Activated B cell treated with CpG ODN at 0.5 μM for 24 hours (primary cell): ENCODE data around the gene MEA1. TPM values are rescaled to one million over a fixed set of nuclear protein-coding genes. Genes with fewer than 3 reads are reported as not detected.

Source experiments
- ATAC-seq: fragments of 200-7000 bp; cut with Tn5 transposase; one replicate; pipeline ENCODE4 v1.10.0; 2021; ENCODE audit warnings: low read depth, mild to moderate bottlenecking, moderate library complexity
- CTCF ChIA-PET: fragments of 350-600 bp; sonication (Branson Sonifier 250); formaldehyde crosslinking; loops from one replicate; lab custom pipeline; 2021; ENCODE audit warnings: antibody characterized with exemption; lab: Charles Lee
- POLR2A ChIA-PET: fragments of 350-600 bp; sonication (Branson Sonifier 250); formaldehyde crosslinking; loops from one replicate; lab custom pipeline; 2021; ENCODE audit warnings: antibody characterized with exemption; lab: Charles Lee
- DNase-seq: peaks from one replicate; pipeline ENCODE4 v3.0.0; 2022
- H3K27ac Mint-ChIP-seq: one replicate; pipeline ENCODE4 v1.8.0; 2020; ENCODE audit warnings: mixed read lengths
- H3K27me3 Mint-ChIP-seq: one replicate; pipeline ENCODE4 v1.8.0; 2021; ENCODE audit warnings: mixed read lengths
- H3K36me3 Mint-ChIP-seq: one replicate; pipeline ENCODE4 v1.8.0; 2021; ENCODE audit warnings: low read depth, mixed read lengths
- H3K4me1 Mint-ChIP-seq: one replicate; pipeline ENCODE4 v1.8.0; 2021; ENCODE audit warnings: mixed read lengths
- H3K4me3 Mint-ChIP-seq: one replicate; pipeline ENCODE4 v1.8.0; 2020; ENCODE audit warnings: mild to moderate bottlenecking, mixed read lengths
- H3K9me3 Mint-ChIP-seq: one replicate; pipeline ENCODE4 v1.8.0; 2020; ENCODE audit warnings: mixed read lengths
- CTCF ChIP-seq: fragments of 200-600 bp; IDR thresholded peaks from one replicate; pipeline ENCODE4 v1.8.0; 2022; ENCODE audit warnings: antibody characterized with exemption, mild to moderate bottlenecking
- intact Hi-C: fragments of 100-400 bp; cut with micrococcal nuclease; formaldehyde crosslinking; loops from one replicate; pipeline ENCODE4 v1.15.1; 2024
- total RNA-seq: library from RNA; stranded (reverse); gene quantifications from 2 replicates; pipeline ENCODE4 v1.2.3, GENCODE V29; 2022

The MEA1 gene
- total RNA-seq, 1 donor from 2014 or later, result 44.4 TPM

- Mint-ChIP-seq H3K27ac (no peak overlapping the region), H3K4me3 (no peak overlapping the region)
- POLR2A ChIA-PET, result interaction anchor here (0.7 to 2.4 kb wide), 4 partner anchors 11 to 250 kb away, joined by 3 to 7 read pairs (median 4); partner anchors contain the start of gene PPP2R5D
Measured at GRCh38 chr6:42996513-42996912, 17.2 kb downstream of the MEA1 start.

GRCh38 chr6:42993445-42993844 is 20.3 kb downstream of the MEA1 start:
- no peak for TF ChIP-seq CTCF
- H3K4me3 Mint-ChIP-seq, result no peak overlapping the region
- H3K9me3 Mint-ChIP-seq, result no peaks in the 10 kb centered on the region
- POLR2A ChIA-PET, result no interaction called here
- ATAC-seq (no peak), DNase-seq (no peak)
- intact Hi-C loops, result no loop called here
- CTCF ChIA-PET, result no interaction called here
- H3K27me3 Mint-ChIP-seq, result no peaks in the 10 kb centered on the region
- peaks cover 23% of the 10 kb centered on the region for H3K36me3 Mint-ChIP-seq
- H3K27ac Mint-ChIP-seq, result no peak overlapping the region
- peaks cover 2% of the 10 kb centered on the region for H3K4me1 Mint-ChIP-seq

More at GRCh38 chr6:42996513-42996912, 17.2 kb downstream of the MEA1 start:
- CTCF ChIA-PET, result no interaction called here
- no peaks in the 10 kb centered on the region for H3K27me3 Mint-ChIP-seq
- no peak for TF ChIP-seq CTCF
- H3K36me3 Mint-ChIP-seq, result peaks cover 8% of the 10 kb centered on the region
- no peaks in the 10 kb centered on the region for H3K9me3 Mint-ChIP-seq
- peaks cover 2% of the 10 kb centered on the region for H3K4me1 Mint-ChIP-seq
- DNase-seq, result no peak
- intact Hi-C loops, result no loop called here
- no peak for ATAC-seq

- POLR2A ChIA-PET, result no interaction called here
Measured at GRCh38 chr6:42989923-42990322, 23.8 kb downstream of the MEA1 start.

GRCh38 chr6:42988486-42989020 is 25.2 kb downstream of the MEA1 start:
- ATAC-seq (no peak), DNase-seq (no peak)
- Mint-ChIP-seq H3K36me3 (peaks cover 28% of the 10 kb centered on the region), H3K27ac (no peak overlapping the region), H3K9me3 (no peaks in the 10 kb centered on the region), H3K4me1 (peaks cover 34% of the 10 kb centered on the region), H3K27me3 (no peaks in the 10 kb centered on the region), H3K4me3 (no peak overlapping the region)
- ChIA-PET POLR2A (interaction anchor here (1.1 to 1.9 kb wide), 2 partner anchors 9 to 58 kb away, joined by 5 to 11 read pairs; partner anchors contain the start of gene PEX6), CTCF (no interaction called here)
- intact Hi-C loops, result no loop called here
- no peak for TF ChIP-seq CTCF

More at GRCh38 chr6:42989923-42990322, 23.8 kb downstream of the MEA1 start:
- Mint-ChIP-seq H3K36me3 (peaks cover 30% of the 10 kb centered on the region), H3K27me3 (no peaks in the 10 kb centered on the region), H3K27ac (no peak overlapping the region), H3K4me1 (peaks cover 26% of the 10 kb centered on the region), H3K4me3 (no peak overlapping the region), H3K9me3 (no peaks in the 10 kb centered on the region)
- DNase-seq (no peak), ATAC-seq (no peak)
- intact Hi-C loops, result no loop called here
- no peak for TF ChIP-seq CTCF
- CTCF ChIA-PET, result no interaction called here

- no peak for TF ChIP-seq CTCF
- Mint-ChIP-seq H3K4me3 (no peak overlapping the region), H3K9me3 (no peaks in the 10 kb centered on the region), H3K27ac (no peak overlapping the region), H3K27me3 (no peaks in the 10 kb centered on the region), H3K36me3 (peaks cover 25% of the 10 kb centered on the region), H3K4me1 (peaks cover 34% of the 10 kb centered on the region)
- intact Hi-C loops, result no loop called here
- ATAC-seq (no peak), DNase-seq (no peak)
- CTCF ChIA-PET, result no interaction called here
- POLR2A ChIA-PET, result interaction anchor here (0.6 to 1.9 kb wide), 3 partner anchors 8 to 57 kb away, joined by 5 to 14 read pairs (median 11); partner anchors contain the start of gene PEX6
Measured at GRCh38 chr6:42987533-42988451, 26.0 kb downstream of the MEA1 start.
